Neural progenitor cell (in vitro differentiated cells): ENCODE results near the gene RNF2. TPM values are rescaled to one million over a fixed set of nuclear protein-coding genes. Genes with fewer than 3 reads are reported as not detected.
A peak's percentile ranks its signal among the peaks of the same experiment; 100 is the strongest.
"Not testable (repeated sequence)": the region's sequence is repeated elsewhere in the genome, so short reads cannot be mapped to it uniquely, and the experiment has no call there.

Experiments
- DNase-seq: peaks from one replicate; pipeline ENCODE4 v3.0.0-alpha.2; 2016; ENCODE audit warnings: low spot score
- H2AFZ ChIP-seq: fragments of 200-600 bp; sonication (generic); replicated peaks from 2 replicates; pipeline ENCODE4 v1.6.1; 2016; ENCODE audit warnings: antibody characterized with exemption
- H3F3A ChIP-seq: fragments of 200-600 bp; sonication (generic); 2 replicates; pipeline ENCODE4 v1.6.1; 2016; ENCODE audit warnings: antibody characterized with exemption, low read depth
- H3K27ac ChIP-seq: fragments of 200-600 bp; sonication (generic); 2 replicates; pipeline ENCODE4 v1.5.1; 2016; ENCODE audit warnings: mild to moderate bottlenecking
- H3K27me3 ChIP-seq: fragments of 200-600 bp; sonication (generic); 2 replicates; pipeline ENCODE4 v1.6.1; 2016; ENCODE audit warnings: mild to moderate bottlenecking, moderate library complexity
- H3K36me3 ChIP-seq: fragments of 200-600 bp; sonication (generic); 2 replicates; pipeline ENCODE4 v1.5.1; 2016
- H3K4me1 ChIP-seq: fragments of 200-600 bp; sonication (generic); 2 replicates; pipeline ENCODE4 v1.6.1; 2016; ENCODE audit warnings: mixed run types
- H3K4me2 ChIP-seq: fragments of 200-600 bp; sonication (generic); 2 replicates; pipeline ENCODE4 v1.6.1; 2016
- H3K4me3 ChIP-seq: fragments of 200-600 bp; sonication (generic); 2 replicates; pipeline ENCODE4 v1.5.1; 2016
- H3K79me2 ChIP-seq: fragments of 200-600 bp; sonication (generic); 2 replicates; pipeline ENCODE4 v1.6.1; 2016; ENCODE audit warnings: low read depth
- H3K9ac ChIP-seq: fragments of 200-600 bp; sonication (generic); 2 replicates; pipeline ENCODE4 v1.6.1; 2016
- H3K9me3 ChIP-seq: fragments of 200-600 bp; sonication (generic); 2 replicates; pipeline ENCODE4 v1.5.1; 2016; ENCODE audit warnings: low read depth
- H4K20me1 ChIP-seq: fragments of 200-600 bp; sonication (generic); 2 replicates; pipeline ENCODE4 v1.6.1; 2016; ENCODE audit warnings: low read depth
- H3K27ac Mint-ChIP-seq: 3 replicates; pipeline ENCODE4 v1.8.0; 2021; ENCODE audit warnings: mixed read lengths
- H3K27me3 Mint-ChIP-seq: 2 replicates; pipeline ENCODE4 v1.8.0; 2022; ENCODE audit warnings: low read depth, mild to moderate bottlenecking, inconsistent platforms, moderate library complexity, mixed read lengths; ENCODE audit not compliant: insufficient read depth
- H3K36me3 Mint-ChIP-seq: 3 replicates; pipeline ENCODE4 v1.8.0; 2021; ENCODE audit warnings: mixed read lengths
- H3K4me1 Mint-ChIP-seq: 3 replicates; pipeline ENCODE4 v1.8.0; 2021; ENCODE audit warnings: mixed read lengths
- H3K4me3 Mint-ChIP-seq: 3 replicates; pipeline ENCODE4 v1.8.0; 2021; ENCODE audit warnings: mild to moderate bottlenecking, moderate library complexity, mixed read lengths
- H3K9me3 Mint-ChIP-seq: 3 replicates; pipeline ENCODE4 v1.8.0; 2020; ENCODE audit warnings: mixed read lengths
- EZH2 ChIP-seq: fragments of 200-600 bp; sonication (generic); IDR thresholded peaks from 2 replicates; pipeline ENCODE4 v1.6.1; 2017; ENCODE audit warnings: antibody characterized with exemption, mild to moderate bottlenecking, moderate library complexity
- EZH2phosphoT487 ChIP-seq: fragments of 200-600 bp; sonication (generic); IDR thresholded peaks from 2 replicates; pipeline ENCODE4 v1.6.1; 2017; ENCODE audit warnings: antibody characterized with exemption
- total RNA-seq: library from RNA; depleted of rRNA; stranded (reverse); fragments of >200 nt; gene quantifications from 2 replicates; pipeline ENCODE4 v1.2.3, GENCODE V29; 2015; ENCODE audit warnings: low replicate concordance
- TF ChIP-seq, protein P1 (sequence below): fragments of 200-600 bp; sonication (generic); IDR thresholded peaks from 2 replicates; pipeline ENCODE4 v1.5.1; 2017; ENCODE audit warnings: antibody characterized with exemption, mild to moderate bottlenecking

RNF2 gene
- total RNA-seq = 54.5 and 81.2 TPM in 2 replicates

GRCh38 chr1:185044981-185045813 is at the start of gene RNF2:
Gene RNF2 (plus strand): TSS chr1:185045558. CDS start chr1:185087554, 41,996 bp downstream.
- Histone ChIP-seq H3K27ac (peak within 1 kb of the TSS; percentile 47), H2AFZ (peak within 1 kb of the TSS; percentile 93), H3K4me3 (peak within 1 kb of the TSS; percentile 76), H3K36me3 (no peaks in the 10 kb centered on the region), H3F3A (peaks cover 35% of the 10 kb centered on the region), H3K4me2 (peak within 1 kb of the TSS; percentile 86), H4K20me1 (peaks cover 39% of the 10 kb centered on the region), H3K4me1 (peaks cover 13% of the 10 kb centered on the region), H3K79me2 (peaks cover 41% of the 10 kb centered on the region), H3K9ac (peak within 1 kb of the TSS; percentile 51), H3K9me3 (no peaks in the 10 kb centered on the region), H3K27me3 (peaks cover 13% of the 10 kb centered on the region)
- Mint-ChIP-seq H3K4me1 (peaks cover 20% of the 10 kb centered on the region), H3K4me3 (peak within 1 kb of the TSS; percentile 98), H3K27ac (peak within 1 kb of the TSS; percentile 92), H3K9me3 (peaks cover 13% of the 10 kb centered on the region), H3K27me3 (peaks cover 8% of the 10 kb centered on the region), H3K36me3 (peaks cover 12% of the 10 kb centered on the region)
- no peak for TF ChIP-seq EZH2
- TF ChIP-seq, protein P1, sequence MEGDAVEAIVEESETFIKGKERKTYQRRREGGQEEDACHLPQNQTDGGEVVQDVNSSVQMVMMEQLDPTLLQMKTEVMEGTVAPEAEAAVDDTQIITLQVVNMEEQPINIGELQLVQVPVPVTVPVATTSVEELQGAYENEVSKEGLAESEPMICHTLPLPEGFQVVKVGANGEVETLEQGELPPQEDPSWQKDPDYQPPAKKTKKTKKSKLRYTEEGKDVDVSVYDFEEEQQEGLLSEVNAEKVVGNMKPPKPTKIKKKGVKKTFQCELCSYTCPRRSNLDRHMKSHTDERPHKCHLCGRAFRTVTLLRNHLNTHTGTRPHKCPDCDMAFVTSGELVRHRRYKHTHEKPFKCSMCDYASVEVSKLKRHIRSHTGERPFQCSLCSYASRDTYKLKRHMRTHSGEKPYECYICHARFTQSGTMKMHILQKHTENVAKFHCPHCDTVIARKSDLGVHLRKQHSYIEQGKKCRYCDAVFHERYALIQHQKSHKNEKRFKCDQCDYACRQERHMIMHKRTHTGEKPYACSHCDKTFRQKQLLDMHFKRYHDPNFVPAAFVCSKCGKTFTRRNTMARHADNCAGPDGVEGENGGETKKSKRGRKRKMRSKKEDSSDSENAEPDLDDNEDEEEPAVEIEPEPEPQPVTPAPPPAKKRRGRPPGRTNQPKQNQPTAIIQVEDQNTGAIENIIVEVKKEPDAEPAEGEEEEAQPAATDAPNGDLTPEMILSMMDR = no peak
- no peak for TF ChIP-seq EZH2phosphoT487
- peak; percentile 93 for DNase-seq

DNA sequence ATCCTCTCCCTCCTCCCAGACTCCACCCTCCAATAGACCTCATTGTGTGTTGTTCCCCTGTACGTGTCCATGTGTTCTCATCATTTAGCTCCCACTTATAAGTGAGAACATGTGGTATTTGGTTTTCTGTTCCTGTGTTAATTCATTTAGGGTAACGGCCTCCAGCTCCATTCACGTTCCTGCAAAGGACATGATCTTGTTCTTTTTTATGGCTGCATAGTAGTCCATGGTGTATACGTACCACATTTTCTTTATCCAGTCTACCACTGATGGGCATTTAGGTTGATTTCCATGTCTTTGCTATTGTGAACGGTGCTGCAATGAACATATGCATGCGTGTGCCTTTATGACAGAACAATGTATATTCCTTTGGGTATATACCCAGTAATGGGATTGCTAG is 45.4 kb upstream of the RNF2 start:
- H3K79me2 ChIP-seq, H3K27me3 ChIP-seq, H3K9ac ChIP-seq, H3K9me3 ChIP-seq, H3K4me3 Mint-ChIP-seq, H4K20me1 ChIP-seq, H3K36me3 ChIP-seq, H2AFZ ChIP-seq, H3K27ac ChIP-seq, H3F3A ChIP-seq, H3K4me1 Mint-ChIP-seq, H3K4me1 ChIP-seq, H3K27me3 Mint-ChIP-seq, H3K9me3 Mint-ChIP-seq, H3K4me3 ChIP-seq, H3K27ac Mint-ChIP-seq, H3K4me2 ChIP-seq, DNase-seq, H3K36me3 Mint-ChIP-seq: not testable (repeated sequence)

DNA sequence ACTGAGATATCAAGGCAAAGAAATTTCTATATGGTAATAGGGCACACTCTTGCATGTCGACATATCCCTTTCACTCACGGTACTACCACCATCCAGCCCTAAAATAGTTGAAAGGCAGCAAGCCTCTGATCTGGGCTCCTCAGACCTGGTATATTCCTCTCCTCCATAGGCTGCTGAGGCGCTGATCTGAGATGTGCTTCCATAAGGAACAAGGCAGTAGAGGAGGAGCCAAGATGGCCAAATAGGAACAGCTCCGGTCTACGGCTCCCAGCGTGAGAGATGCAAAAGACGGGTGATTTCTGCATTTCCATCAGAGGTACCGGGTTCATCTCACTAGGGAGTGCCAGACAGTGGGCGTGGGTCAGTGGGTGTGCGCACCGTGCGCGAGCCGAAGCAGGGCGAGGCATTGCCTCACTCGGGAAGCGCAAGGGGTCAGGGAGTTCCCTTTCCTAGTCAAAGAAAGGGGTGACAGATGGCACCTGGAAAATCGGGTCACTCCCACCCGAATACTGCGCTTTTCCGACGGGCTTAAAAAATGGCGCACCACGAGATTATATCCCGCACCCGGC is 44.0 kb upstream of the RNF2 start:
- not testable (repeated sequence) for DNase-seq, H3K9me3 Mint-ChIP-seq, H4K20me1 ChIP-seq, H3K4me3 ChIP-seq, H3K79me2 ChIP-seq, H3K36me3 ChIP-seq, H3K4me2 ChIP-seq, H3K9ac ChIP-seq, H3K27ac Mint-ChIP-seq, H3F3A ChIP-seq, H3K36me3 Mint-ChIP-seq, H2AFZ ChIP-seq, H3K27me3 Mint-ChIP-seq, H3K4me1 Mint-ChIP-seq, H3K27ac ChIP-seq, H3K4me1 ChIP-seq, H3K9me3 ChIP-seq, H3K27me3 ChIP-seq
- H3K4me3 Mint-ChIP-seq = peak overlapping the region; percentile 35

DNA sequence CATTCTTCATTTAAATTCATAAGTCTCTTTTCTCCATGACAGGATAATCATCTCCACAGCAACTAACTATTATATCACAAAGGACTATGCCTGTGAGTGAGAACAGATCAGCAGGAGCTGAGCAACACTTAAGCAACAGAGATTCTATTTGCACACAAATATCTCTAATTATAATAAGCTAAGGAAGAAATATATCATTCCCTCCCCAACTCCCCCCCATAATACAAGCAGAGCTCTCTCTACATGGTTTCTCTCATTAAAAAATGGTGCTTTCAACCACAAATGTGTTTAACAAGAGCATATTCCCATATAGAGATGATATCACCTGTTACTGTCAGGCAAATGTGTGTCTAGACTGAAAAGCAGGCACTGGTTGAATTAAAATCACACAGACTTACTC is 36.5 kb upstream of the RNF2 start:
- H3K4me3 ChIP-seq = no peak overlapping the region

More for the DNA sequence above, 36.5 kb upstream of the RNF2 start:
- Mint-ChIP-seq H3K9me3 (peaks cover 2% of the 10 kb centered on the region), H3K27ac (peak overlapping the region; percentile 76), H3K4me3 (peak overlapping the region; percentile 15), H3K4me1 (peaks cover 16% of the 10 kb centered on the region), H3K27me3 (peaks cover 6% of the 10 kb centered on the region), H3K36me3 (no peaks in the 10 kb centered on the region)
- H3K9ac ChIP-seq = no peak overlapping the region
- H3K9me3 ChIP-seq = no peaks in the 10 kb centered on the region
- no peaks in the 10 kb centered on the region for H3K27me3 ChIP-seq
- H4K20me1 ChIP-seq = no peaks in the 10 kb centered on the region
- no peaks in the 10 kb centered on the region for H3K4me1 ChIP-seq
- TF ChIP-seq, protein P1 = no peak
- TF ChIP-seq EZH2 (no peak), EZH2phosphoT487 (no peak)
- no peak overlapping the region for H2AFZ ChIP-seq
- no peaks in the 10 kb centered on the region for H3K36me3 ChIP-seq
- H3F3A ChIP-seq = no peaks in the 10 kb centered on the region
- no peak for DNase-seq
- no peak overlapping the region for H3K27ac ChIP-seq
- H3K4me2 ChIP-seq = no peak overlapping the region
- H3K79me2 ChIP-seq = no peaks in the 10 kb centered on the region
